ENCODE results near the gene OPRD1. TPM values are rescaled to one million over a fixed set of nuclear protein-coding genes. Genes with fewer than 3 reads are reported as not detected.

OPRD1 gene
- total RNA-seq, 1 experiment from 2014 or later = 0.97 TPM

- CTCF ChIA-PET = no interaction called here
- POLR2A ChIA-PET (ENCODE audit: low non-redundant PET) = no interaction called here
- H3K27me3 ChIP-seq (replicated peaks; ENCODE audit: insufficient read depth, low read depth, low read length, poor library complexity) = no peaks in the 10 kb centered on the region
- no TSS peak for BruUV-seq (replicated peaks)
- H3K4me1 ChIP-seq (ENCODE audit: insufficient read depth, low read length, poor library complexity, severe bottlenecking) = no peaks in the 10 kb centered on the region
- no peak for DNase-seq (ENCODE audit: low spot score)
- H3K36me3 ChIP-seq (ENCODE audit: insufficient read depth, low read length, poor library complexity, severe bottlenecking) = no peaks in the 10 kb centered on the region
- intact Hi-C loops (cut with micrococcal nuclease; ENCODE audit: unreplicated experiment) = no loop called here
- no peak overlapping the region for H3K27ac ChIP-seq (ENCODE audit: low read depth, low read length, poor library complexity, severe bottlenecking)
- no peaks in the 10 kb centered on the region for H3K9me3 ChIP-seq (ENCODE audit: low read depth, low read length, poor library complexity, severe bottlenecking)
- no peak overlapping the region for H3K4me3 ChIP-seq (ENCODE audit: low read depth, low read length, poor library complexity, severe bottlenecking)
- TF ChIP-seq CTCF (conservative IDR thresholded peaks at IDR 0.05; ENCODE audit: low read depth, low read length) (no peak), EZH2 (IDR thresholded peaks at IDR 0.05; ENCODE audit: borderline replicate concordance, low read depth, low read length, poor library complexity, severe bottlenecking) (no peak)
Observed at GRCh38 chr1:28803662-28804061, 8.3 kb upstream of the OPRD1 start.

GRCh38 chr1:28804071-28804470 is 7.9 kb upstream of the OPRD1 start:
- peak; percentile 31 for DNase-seq (ENCODE audit: low spot score)
- H3K27ac ChIP-seq (ENCODE audit: low read depth, low read length, poor library complexity, severe bottlenecking) = no peak overlapping the region
- no peaks in the 10 kb centered on the region for H3K27me3 ChIP-seq (replicated peaks; ENCODE audit: insufficient read depth, low read depth, low read length, poor library complexity)
- no peak for TF ChIP-seq EZH2 (IDR thresholded peaks at IDR 0.05; ENCODE audit: borderline replicate concordance, low read depth, low read length, poor library complexity, severe bottlenecking)
- no peak for TF ChIP-seq CTCF (conservative IDR thresholded peaks at IDR 0.05; ENCODE audit: low read depth, low read length)
- intact Hi-C loops (cut with micrococcal nuclease; ENCODE audit: unreplicated experiment) = no loop called here
- H3K36me3 ChIP-seq (ENCODE audit: insufficient read depth, low read length, poor library complexity, severe bottlenecking) = no peaks in the 10 kb centered on the region
- POLR2A ChIA-PET (ENCODE audit: low non-redundant PET) = no interaction called here
- no peaks in the 10 kb centered on the region for H3K9me3 ChIP-seq (ENCODE audit: low read depth, low read length, poor library complexity, severe bottlenecking)
- no peaks in the 10 kb centered on the region for H3K4me1 ChIP-seq (ENCODE audit: insufficient read depth, low read length, poor library complexity, severe bottlenecking)
- BruUV-seq (replicated peaks) = no TSS peak
- H3K4me3 ChIP-seq (ENCODE audit: low read depth, low read length, poor library complexity, severe bottlenecking) = no peak overlapping the region
- CTCF ChIA-PET = no interaction called here

- TF ChIP-seq CTCF (conservative IDR thresholded peaks at IDR 0.05; ENCODE audit: low read depth, low read length) = no peak
- no peak for TF ChIP-seq EZH2 (IDR thresholded peaks at IDR 0.05; ENCODE audit: borderline replicate concordance, low read depth, low read length, poor library complexity, severe bottlenecking)
- no peak for DNase-seq (ENCODE audit: low spot score)
- ChIA-PET CTCF (no interaction called here), POLR2A (ENCODE audit: low non-redundant PET) (no interaction called here)
- Histone ChIP-seq H3K36me3 (ENCODE audit: insufficient read depth, low read length, poor library complexity, severe bottlenecking) (no peaks in the 10 kb centered on the region), H3K4me1 (ENCODE audit: insufficient read depth, low read length, poor library complexity, severe bottlenecking) (no peaks in the 10 kb centered on the region), H3K9me3 (ENCODE audit: low read depth, low read length, poor library complexity, severe bottlenecking) (no peaks in the 10 kb centered on the region), H3K27ac (ENCODE audit: low read depth, low read length, poor library complexity, severe bottlenecking) (no peak overlapping the region), H3K4me3 (ENCODE audit: low read depth, low read length, poor library complexity, severe bottlenecking) (no peak overlapping the region), H3K27me3 (replicated peaks; ENCODE audit: insufficient read depth, low read depth, low read length, poor library complexity) (peaks cover 16% of the 10 kb centered on the region)
- intact Hi-C loops (cut with micrococcal nuclease; ENCODE audit: unreplicated experiment) = no loop called here
- no TSS peak for BruUV-seq (replicated peaks)
Observed at GRCh38 chr1:28807046-28807445, 4.9 kb upstream of the OPRD1 start.

Data from A673 (cell line).